Measurements from ENCODE around the gene OVOL2.

DNA sequence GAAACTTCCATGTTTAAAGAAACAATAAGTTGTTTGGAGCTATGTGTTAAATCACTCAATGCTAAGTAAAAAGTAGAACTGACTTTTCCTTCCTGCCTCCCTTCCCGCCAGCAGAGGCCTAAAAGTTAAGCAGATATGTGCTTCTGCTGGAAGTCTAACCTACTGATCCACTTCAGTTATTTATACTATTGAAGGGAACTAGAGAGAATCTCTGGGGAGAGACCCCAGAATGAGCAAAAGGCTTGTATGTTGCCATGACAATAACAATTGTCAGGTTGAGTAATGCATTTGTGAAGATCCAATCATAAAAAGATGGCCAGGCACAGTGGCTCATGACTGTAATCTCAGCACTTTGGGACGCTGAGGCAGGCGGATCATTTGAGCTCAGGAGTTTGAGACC is 64.2 kb downstream of the OVOL2 start:
- TF ChIP-seq EZH2phosphoT487 (IDR thresholded peaks at IDR 0.05; ENCODE audit: borderline replicate concordance, low read depth, low read length), result no peak
- TF ChIP-seq, protein P1, sequence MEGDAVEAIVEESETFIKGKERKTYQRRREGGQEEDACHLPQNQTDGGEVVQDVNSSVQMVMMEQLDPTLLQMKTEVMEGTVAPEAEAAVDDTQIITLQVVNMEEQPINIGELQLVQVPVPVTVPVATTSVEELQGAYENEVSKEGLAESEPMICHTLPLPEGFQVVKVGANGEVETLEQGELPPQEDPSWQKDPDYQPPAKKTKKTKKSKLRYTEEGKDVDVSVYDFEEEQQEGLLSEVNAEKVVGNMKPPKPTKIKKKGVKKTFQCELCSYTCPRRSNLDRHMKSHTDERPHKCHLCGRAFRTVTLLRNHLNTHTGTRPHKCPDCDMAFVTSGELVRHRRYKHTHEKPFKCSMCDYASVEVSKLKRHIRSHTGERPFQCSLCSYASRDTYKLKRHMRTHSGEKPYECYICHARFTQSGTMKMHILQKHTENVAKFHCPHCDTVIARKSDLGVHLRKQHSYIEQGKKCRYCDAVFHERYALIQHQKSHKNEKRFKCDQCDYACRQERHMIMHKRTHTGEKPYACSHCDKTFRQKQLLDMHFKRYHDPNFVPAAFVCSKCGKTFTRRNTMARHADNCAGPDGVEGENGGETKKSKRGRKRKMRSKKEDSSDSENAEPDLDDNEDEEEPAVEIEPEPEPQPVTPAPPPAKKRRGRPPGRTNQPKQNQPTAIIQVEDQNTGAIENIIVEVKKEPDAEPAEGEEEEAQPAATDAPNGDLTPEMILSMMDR (conservative IDR thresholded peaks at IDR 0.05; ENCODE audit: low read length), result no peak
